Aortic smooth muscle cell (primary cell): ENCODE results near the gene NUTM2D. TPM values are rescaled to one million over a fixed set of nuclear protein-coding genes. Genes with fewer than 3 reads are reported as not detected.

Experiments
- total RNA-seq: library from RNA; depleted of rRNA; stranded (reverse); fragments of >200 nt; gene quantifications from 2 replicates; pipeline ENCODE4 v1.2.3, GENCODE V29; 2014

Gene NUTM2D, protein sequence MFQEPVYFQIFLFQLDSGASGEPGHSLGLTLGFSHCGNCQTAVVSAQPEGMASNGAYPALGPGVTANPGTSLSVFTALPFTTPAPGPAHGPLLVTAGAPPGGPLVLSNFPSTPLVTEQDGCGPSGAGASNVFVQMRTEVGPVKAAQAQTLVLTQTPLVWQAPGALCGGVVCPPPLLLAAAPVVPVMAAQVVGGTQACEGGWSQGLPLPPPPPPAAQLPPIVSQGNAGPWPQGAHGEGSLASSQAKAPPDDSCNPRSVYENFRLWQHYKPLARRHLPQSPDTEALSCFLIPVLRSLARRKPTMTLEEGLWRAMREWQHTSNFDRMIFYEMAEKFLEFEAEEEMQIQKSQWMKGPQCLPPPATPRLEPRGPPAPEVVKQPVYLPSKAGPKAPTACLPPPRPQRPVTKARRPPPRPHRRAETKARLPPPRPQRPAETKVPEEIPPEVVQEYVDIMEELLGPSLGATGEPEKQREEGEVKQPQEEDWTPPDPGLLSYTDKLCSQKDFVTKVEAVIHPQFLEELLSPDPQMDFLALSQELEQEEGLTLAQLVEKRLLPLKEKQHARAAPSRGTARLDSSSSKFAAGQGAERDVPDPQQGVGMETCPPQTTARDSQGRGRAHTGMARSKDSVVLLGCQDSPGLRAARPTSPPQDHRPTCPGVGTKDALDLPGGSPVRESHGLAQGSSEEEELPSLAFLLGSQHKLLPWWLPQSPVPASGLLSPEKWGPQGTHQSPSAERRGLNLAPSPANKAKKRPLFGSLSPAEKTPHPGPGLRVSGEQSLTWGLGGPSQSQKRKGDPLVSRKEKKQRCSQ
- total RNA-seq = 1.6 and 1.7 TPM in 2 replicates

DNA sequence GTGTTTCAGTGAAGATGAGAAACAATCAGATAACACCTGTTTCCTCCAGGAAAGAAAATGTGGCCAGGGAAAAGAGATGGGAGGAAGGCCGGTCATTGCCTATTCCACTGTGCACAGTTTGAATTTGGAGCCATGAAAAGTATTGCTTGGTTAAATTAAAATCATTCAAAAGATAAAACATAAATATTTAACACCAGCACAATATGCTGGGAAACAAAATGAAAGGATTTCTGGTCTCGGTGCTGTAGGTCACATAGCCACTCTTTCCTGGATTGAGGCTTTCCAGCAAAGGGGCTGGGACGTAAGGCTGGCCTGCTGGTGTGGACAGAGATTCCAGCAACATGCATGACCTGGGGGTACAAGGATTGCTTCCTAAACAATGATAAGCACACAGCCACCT lies at the start of gene NUTM2D:
Gene NUTM2D, plus strand, starts transcription at position 301 of the 400 bp plus-strand sequence. CDS start 522 bp downstream, outside the sequence.

Other genes with a start within 250 kb of the NUTM2D start
- 0.19 and 0.40 TPM in 2 replicates for gene NUTM2A, start 132.3 kb upstream of the NUTM2D start, total RNA-seq
- 19.5 and 25.9 TPM in 2 replicates for gene MINPP1, start 147.1 kb downstream of the NUTM2D start, total RNA-seq